HTR-8/SVneo (cell line): Measurements from ENCODE around the gene HSPA2.
"Not testable (repeated sequence)": the region's sequence is repeated elsewhere in the genome, so short reads cannot be mapped to it uniquely, and the experiment has no call there.

Experiments used
- DNase-seq: peaks from one replicate; pipeline ENCODE4 v3.0.0; 2011; ENCODE audit warnings: low spot score, mixed read lengths; ENCODE audit not compliant: insufficient read length
- FAIRE-seq: peaks from 2 replicates; lab custom pipeline; 2011; peaks lifted over from hg19 to GRCh38; lab: Jason Lieb, UNC

Gene HSPA2

GRCh38 chr14:64510825-64511671, 29.5 kb upstream of the HSPA2 start:
- FAIRE-seq (peak; percentile 99), DNase-seq (peak; percentile 90)

GRCh38 chr14:64513271-64513670, 27.3 kb upstream of the HSPA2 start:
- FAIRE-seq (no peak), DNase-seq (no peak)

- FAIRE-seq (peak; percentile 86), DNase-seq (no peak)
These were observed 25.5 kb upstream of the HSPA2 start for GRCh38 chr14:64515053-64515452.

- FAIRE-seq (peak; percentile 97), DNase-seq (no peak)
These were observed 23.6 kb upstream of the HSPA2 start for GRCh38 chr14:64516969-64517368.

- FAIRE-seq = peak; percentile 76
- not testable (repeated sequence) for DNase-seq
These were observed 22.9 kb upstream of the HSPA2 start for GRCh38 chr14:64517667-64518066.

GRCh38 chr14:64518229-64518628, 22.3 kb upstream of the HSPA2 start:
- DNase-seq = no peak
- FAIRE-seq = peak; percentile 96

GRCh38 chr14:64520699-64521098, 19.8 kb upstream of the HSPA2 start:
- FAIRE-seq = peak; percentile 82
- no peak for DNase-seq

GRCh38 chr14:64522591-64523355, 17.8 kb upstream of the HSPA2 start:
- DNase-seq (no peak), FAIRE-seq (peak; percentile 99)

- DNase-seq (no peak), FAIRE-seq (no peak)
These were observed 15.2 kb upstream of the HSPA2 start for GRCh38 chr14:64525354-64525753.

- no peak for DNase-seq
- FAIRE-seq = peak; percentile 64
These were observed 9.0 kb upstream of the HSPA2 start for GRCh38 chr14:64531567-64531966.

- no peak for DNase-seq
- FAIRE-seq = peak; percentile 92
These were observed 3.9 kb upstream of the HSPA2 start for GRCh38 chr14:64536488-64537245.

- no peak for DNase-seq
- no peak for FAIRE-seq
These were observed 875 bp downstream of the HSPA2 start for GRCh38 chr14:64541261-64541971.

GRCh38 chr14:64541972-64542835, 1.7 kb downstream of the HSPA2 start:
- no peak for DNase-seq
- no peak for FAIRE-seq

- DNase-seq = no peak
- peak; percentile 72 for FAIRE-seq
These were observed 2.3 kb downstream of the HSPA2 start for GRCh38 chr14:64542836-64543201.

- FAIRE-seq = peak; percentile 86
- DNase-seq = no peak
These were observed 4.2 kb downstream of the HSPA2 start for GRCh38 chr14:64544607-64545312.

- DNase-seq (no peak), FAIRE-seq (no peak)
These were observed 8.5 kb downstream of the HSPA2 start for GRCh38 chr14:64549016-64549415.

GRCh38 chr14:64549791-64550620, 9.5 kb downstream of the HSPA2 start, which contains the start of gene PPP1R36:
TSS of gene PPP1R36 (plus strand) at chr14:64549961. CDS start at chr14:64549998, 37 bp downstream.
- peak; percentile 82 for FAIRE-seq
- DNase-seq = no peak
